Right ventricle myocardium inferior (tissue), 1 donor: Measurements from ENCODE around the gene METTL2A. TPM values are rescaled to one million over a fixed set of nuclear protein-coding genes. Genes with fewer than 3 reads are reported as not detected.
"Not testable (repeated sequence)": the region's sequence is repeated elsewhere in the genome, so short reads cannot be mapped to it uniquely, and the experiment has no call there.

ENCODE experiments used
- ATAC-seq: fragments of 200-7000 bp; cut with Tn5 transposase; one replicate; pipeline ENCODE4 v1.9.1; 2020; ENCODE audit warnings: mild to moderate bottlenecking, moderate library complexity
- DNase-seq: peaks from one replicate; pipeline ENCODE4 v3.0.0; 2021; ENCODE audit errors: missing footprints
- intact Hi-C: fragments of 100-400 bp; cut with DNase I; formaldehyde crosslinking; loops from one replicate; pipeline ENCODE4 v1.11.0; 2022
- total RNA-seq: library from RNA; stranded (reverse); fragmentation: NEBNext Ultra II Directional; extraction: Animal tissue kit (Norgen Biotek cat#: 25700); gene quantifications from one replicate; pipeline ENCODE4 v1.2.1, GENCODE V29; 2021
- donor health status: DM: no; HTN: yes; CAD: no; lungs with severe emphysema.

METTL2A gene
- total RNA-seq, 1 donor from 2014 or later, result 15.0 TPM

DNA sequence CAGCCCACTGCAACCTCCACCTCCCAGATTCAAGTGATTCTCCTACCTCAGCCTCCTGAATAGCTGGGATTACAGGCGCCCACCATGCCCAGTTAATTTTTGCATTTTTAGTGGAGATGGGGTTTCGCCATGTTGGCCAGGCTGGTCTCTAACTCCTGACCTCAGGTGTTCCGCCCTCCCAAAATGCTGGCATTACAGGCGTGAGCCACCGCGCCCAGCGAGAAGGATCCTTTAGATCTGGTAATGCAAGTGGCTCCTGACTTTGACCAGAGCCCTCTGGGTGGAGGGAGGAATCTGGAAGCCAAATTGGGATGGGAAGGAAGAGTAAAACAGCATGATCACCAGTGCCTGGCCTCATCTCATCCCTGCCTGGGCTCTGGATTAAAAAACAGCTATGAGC, 41.6 kb downstream of the METTL2A start:
- ATAC-seq, DNase-seq, intact Hi-C loops: not testable (repeated sequence)

DNA sequence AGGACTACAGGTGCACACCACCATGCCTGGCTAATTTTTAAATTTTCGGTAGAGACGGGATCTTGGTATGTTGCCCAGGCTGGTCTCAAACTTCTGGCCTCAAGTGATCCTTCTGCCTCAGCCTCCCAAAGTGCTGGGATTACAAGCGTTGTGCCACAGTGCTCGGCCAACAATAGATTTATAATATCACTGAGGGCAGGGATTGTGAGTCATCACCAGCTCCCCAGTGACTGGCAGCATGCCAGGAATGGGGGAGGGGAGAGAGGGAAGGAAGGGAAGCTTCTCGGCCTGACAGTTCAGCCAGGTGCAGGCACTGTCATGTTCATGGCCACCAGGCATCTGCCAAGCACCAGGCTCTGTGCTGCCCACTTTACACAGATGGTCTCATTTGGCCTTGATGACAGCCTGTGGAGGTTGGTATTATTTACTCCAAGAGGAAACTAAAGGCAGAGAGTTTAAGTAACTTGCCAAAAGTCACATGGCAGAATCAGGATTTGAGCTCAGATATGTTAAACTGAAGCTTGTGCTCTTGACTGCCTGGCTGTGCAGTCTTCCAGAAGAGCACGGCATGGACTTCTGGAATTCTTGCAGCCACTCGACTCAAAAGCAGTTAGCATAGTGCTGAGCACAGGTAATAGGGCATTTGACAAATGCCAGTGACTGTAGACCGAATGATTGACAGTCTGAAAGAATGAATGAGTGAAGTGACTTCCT, 47.1 kb downstream of the METTL2A start:
- intact Hi-C loops, result not testable (repeated sequence)

GRCh38 chr17:62471380-62471880, 47.7 kb downstream of the METTL2A start:
- DNase-seq, ATAC-seq, intact Hi-C loops: not testable (repeated sequence)

More for the DNA sequence above, 47.1 kb downstream of the METTL2A start:
- ATAC-seq, DNase-seq: not testable (repeated sequence)

GRCh38 chr17:62473030-62473982, 49.6 kb downstream of the METTL2A start:
- ATAC-seq, DNase-seq, intact Hi-C loops: not testable (repeated sequence)

DNA sequence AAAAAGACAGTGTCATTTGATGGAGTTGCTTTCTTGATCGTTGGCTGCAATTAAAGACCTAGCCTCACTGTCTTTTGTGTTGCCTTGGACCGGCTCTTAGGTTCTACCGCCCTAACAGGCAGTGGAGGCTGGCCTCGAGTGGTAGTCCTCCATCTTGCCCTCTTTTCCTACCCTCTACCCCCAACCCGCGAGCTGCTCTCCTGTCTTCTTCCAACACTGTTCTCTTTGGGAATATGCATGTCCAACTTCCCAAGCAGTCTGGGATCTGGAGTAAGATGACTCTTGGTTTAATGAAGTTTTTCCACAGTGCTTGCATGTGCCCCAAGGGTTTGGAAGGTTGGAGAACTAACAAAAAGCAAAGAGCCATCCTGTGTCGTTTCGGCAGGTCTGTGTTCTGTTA, 53.4 kb downstream of the METTL2A start:
- ATAC-seq, intact Hi-C loops, DNase-seq: not testable (repeated sequence)

GRCh38 chr17:62477718-62478408, 54.2 kb downstream of the METTL2A start:
- peak; percentile 40 for ATAC-seq
- intact Hi-C loops, DNase-seq: not testable (repeated sequence)

DNA sequence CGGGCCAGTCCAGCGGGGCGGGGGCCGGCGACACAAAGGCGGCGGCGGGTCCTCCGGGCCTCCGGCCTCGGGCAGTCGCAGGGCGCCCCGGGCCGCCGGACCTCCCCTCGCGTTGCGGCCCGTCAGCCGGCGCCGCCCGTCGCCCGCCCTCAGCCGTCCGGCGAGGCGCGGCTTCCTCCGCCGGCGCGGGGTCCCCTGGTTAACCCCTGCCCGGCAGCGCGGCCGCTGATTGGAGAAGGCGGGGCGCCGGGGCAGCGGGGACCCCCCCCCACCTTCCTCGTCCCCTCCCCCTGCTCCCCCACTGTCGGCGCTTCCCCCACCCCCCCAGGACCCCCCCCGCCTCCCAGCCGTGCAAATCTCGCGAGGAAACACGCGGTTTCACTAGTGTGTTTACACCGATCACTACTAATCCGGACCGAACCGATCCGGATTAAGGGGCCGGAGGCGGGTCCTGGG, 54.8 kb downstream of the METTL2A start, which contains the start of gene TLK2:
Gene TLK2 (plus strand): TSS at position 402 of the 456 bp plus-strand sequence. CDS start 2,301 bp downstream, outside the sequence.
- DNase-seq (peak; percentile 91), ATAC-seq (peak; percentile 90)
- intact Hi-C loops, result no loop called here

DNA sequence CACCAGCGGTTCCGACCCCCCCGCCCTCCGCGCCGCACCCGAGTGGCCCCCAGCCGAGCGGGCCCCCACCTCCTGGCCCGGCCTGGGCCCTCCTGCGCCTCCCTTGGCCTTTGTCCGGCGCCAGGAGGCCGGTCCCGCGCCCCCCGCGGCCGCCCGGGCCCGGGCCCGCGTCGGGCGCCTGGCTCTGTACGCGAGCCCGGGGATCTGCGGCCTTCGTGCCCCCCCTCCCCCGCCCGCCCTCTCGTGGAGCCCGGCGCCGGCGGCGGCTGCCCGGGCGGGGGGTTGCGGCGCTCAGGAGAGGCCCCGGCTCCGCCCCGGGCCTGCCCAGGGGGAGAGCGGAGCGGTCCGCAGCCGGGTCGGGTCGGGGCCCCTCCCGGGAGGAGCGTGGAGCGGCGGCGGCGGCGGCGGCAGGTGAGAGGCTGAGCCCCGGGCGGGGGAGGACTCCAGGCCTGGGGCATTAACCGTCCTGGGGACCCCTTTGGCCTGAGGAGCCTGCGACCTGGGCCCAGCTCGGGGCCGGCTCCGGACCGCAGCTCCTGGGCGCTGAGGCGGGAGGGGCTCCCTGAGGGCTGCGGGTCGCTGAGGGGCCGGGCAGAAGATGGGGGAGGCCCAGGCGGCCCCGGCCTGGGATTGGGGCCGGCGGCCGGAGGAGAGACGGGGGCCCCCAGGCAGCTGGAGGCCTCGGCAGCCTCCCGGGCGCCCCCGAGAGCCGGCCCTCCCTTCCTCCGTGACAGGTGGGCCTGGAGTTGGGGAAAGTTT, 55.4 kb downstream of the METTL2A start:
- DNase-seq, intact Hi-C loops: not testable (repeated sequence)
- peak; percentile 33 for ATAC-seq

GRCh38 chr17:62479639-62480258, 56.1 kb downstream of the METTL2A start:
- ATAC-seq, result peak; percentile 14
- intact Hi-C loops, DNase-seq: not testable (repeated sequence)

DNA sequence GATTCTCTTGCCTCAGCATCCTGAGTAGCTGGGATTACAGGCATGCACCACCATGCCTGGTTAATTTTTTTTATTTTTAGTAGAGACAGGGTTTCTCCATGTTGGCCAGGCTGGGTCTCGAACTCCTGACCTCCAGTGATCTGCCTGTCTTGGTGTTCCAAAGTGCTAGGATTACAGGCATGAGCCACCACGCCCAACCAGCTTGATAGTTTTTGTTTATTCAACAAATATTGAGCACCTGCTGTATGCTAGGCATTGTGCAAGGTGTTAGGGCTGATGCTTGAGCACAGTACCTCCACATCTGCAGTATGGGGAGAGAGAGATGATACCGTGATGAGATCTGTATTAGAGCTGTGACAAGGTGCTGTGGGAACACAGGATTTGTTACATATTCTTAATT, 58.9 kb downstream of the METTL2A start:
- intact Hi-C loops, DNase-seq, ATAC-seq: not testable (repeated sequence)

- intact Hi-C loops, ATAC-seq: not testable (repeated sequence)
Observed at GRCh38 chr17:62490990-62491389, 67.3 kb downstream of the METTL2A start.

DNA sequence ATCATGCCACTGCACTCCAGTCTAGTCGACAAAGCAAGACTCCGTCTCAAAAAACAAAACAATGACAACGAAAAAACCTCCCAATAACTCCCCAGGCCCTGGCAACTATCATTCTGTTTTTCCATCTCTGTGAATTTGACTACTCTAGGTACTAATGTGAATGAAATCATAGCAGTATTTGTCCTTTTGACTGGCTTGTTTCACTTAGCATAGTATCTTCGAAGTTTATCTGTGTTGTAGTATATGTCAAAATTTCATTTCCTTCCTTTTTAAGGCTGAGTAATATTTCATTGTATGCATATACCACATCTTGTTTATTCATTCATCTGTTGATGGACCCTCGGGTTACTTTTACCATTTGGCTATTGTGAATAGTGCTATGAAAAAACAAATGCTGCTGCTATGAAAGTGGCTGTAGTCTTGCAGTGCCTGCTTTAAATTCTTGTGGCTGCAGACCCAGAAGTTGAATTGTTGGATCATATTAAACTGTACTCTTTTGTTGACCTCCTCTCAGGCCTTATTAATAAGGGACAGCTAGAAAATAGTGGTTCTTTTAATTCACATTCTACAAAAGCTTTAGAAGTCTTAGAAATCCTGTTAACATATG, 69.5 kb downstream of the METTL2A start:
- DNase-seq, intact Hi-C loops, ATAC-seq: not testable (repeated sequence)

More at GRCh38 chr17:62490990-62491389, 67.3 kb downstream of the METTL2A start:
- DNase-seq, result not testable (repeated sequence)

DNA sequence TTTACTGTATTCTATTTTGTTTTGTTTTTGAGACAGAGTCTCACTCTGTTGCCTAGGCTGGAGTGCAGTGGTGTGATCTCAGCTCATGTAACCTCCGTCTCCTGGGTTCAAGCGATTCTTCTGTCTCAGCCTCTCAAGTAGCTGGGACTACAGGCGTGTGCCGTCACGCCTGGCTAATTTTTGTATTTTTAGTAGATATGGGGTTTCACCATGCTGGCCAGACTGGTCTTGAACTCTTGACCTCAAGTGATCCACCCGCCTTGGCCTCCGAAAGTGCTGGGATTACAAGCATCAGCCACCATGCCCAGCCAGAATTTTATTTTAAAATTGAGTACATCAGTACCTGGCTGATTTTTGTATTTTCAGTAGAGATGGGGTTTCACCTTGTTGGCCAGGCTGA, 70.4 kb downstream of the METTL2A start:
- intact Hi-C loops, DNase-seq: not testable (repeated sequence)

GRCh38 chr17:62496344-62496743, 72.6 kb downstream of the METTL2A start:
- DNase-seq, intact Hi-C loops: not testable (repeated sequence)

More for the DNA sequence above, 70.4 kb downstream of the METTL2A start:
- ATAC-seq, result not testable (repeated sequence)

GRCh38 chr17:62498796-62499195, 75.1 kb downstream of the METTL2A start:
- intact Hi-C loops, DNase-seq, ATAC-seq: not testable (repeated sequence)

More at GRCh38 chr17:62496344-62496743, 72.6 kb downstream of the METTL2A start:
- ATAC-seq, result not testable (repeated sequence)
